WTC11 (cell line): ENCODE data around the gene CNTNAP5. TPM values are rescaled to one million over a fixed set of nuclear protein-coding genes. Genes with fewer than 3 reads are reported as not detected.

Source experiments
- ATAC-seq: fragments of 200-7000 bp; cut with Tn5 transposase; 2 replicates; pipeline ENCODE4 v1.10.0; 2021; ENCODE audit warnings: mild to moderate bottlenecking, moderate library complexity
- CTCF ChIA-PET: fragments of 300-600 bp; sonication (Branson Sonifier 250); formaldehyde crosslinking; loops from one replicate; lab custom pipeline; 2021; ENCODE audit warnings: antibody characterized with exemption; lab: Charles Lee
- POLR2A ChIA-PET: fragments of 350-600 bp; sonication (Branson Sonifier 250); formaldehyde crosslinking; loops from one replicate; lab custom pipeline; 2021; ENCODE audit warnings: antibody characterized with exemption; lab: Charles Lee
- DNase-seq: peaks from one replicate; pipeline ENCODE4 v3.0.0; 2021; ENCODE audit warnings: low spot score
- H3K27ac Mint-ChIP-seq: 2 replicates; pipeline ENCODE4 v1.8.0; 2021; ENCODE audit warnings: mixed read lengths
- H3K27me3 Mint-ChIP-seq: 2 replicates; pipeline ENCODE4 v1.8.0; 2021; ENCODE audit warnings: low read depth, mild to moderate bottlenecking, moderate library complexity, mixed read lengths
- H3K36me3 Mint-ChIP-seq: 2 replicates; pipeline ENCODE4 v1.8.0; 2021; ENCODE audit warnings: mixed read lengths
- H3K4me1 Mint-ChIP-seq: 2 replicates; pipeline ENCODE4 v1.8.0; 2022; ENCODE audit warnings: mixed read lengths
- H3K4me3 Mint-ChIP-seq: 2 replicates; pipeline ENCODE4 v1.8.0; 2021; ENCODE audit warnings: mild to moderate bottlenecking, moderate library complexity, mixed read lengths
- H3K9me3 Mint-ChIP-seq: 2 replicates; pipeline ENCODE4 v1.8.0; 2021; ENCODE audit warnings: mixed read lengths
- CBFB ChIP-seq: sonication (generic); formaldehyde crosslinking; IDR thresholded peaks from 2 replicates; pipeline ENCODE4 v1.8.1; 2022; ENCODE audit warnings: mild to moderate bottlenecking, low read depth, missing genetic modification reagents
- ELF4 ChIP-seq: sonication (generic); formaldehyde crosslinking; IDR thresholded peaks from 2 replicates; pipeline ENCODE4 v1.8.1; 2022; ENCODE audit warnings: low read depth, mild to moderate bottlenecking, moderate library complexity, missing genetic modification reagents
- EMX1 ChIP-seq: fragments of 250-450 bp; sonication (Bioruptor Pico); IDR thresholded peaks from 2 replicates; pipeline ENCODE4 v1.8.0; 2021; ENCODE audit warnings: mild to moderate bottlenecking
- FOXK1 ChIP-seq: sonication (generic); formaldehyde crosslinking; IDR thresholded peaks from 2 replicates; pipeline ENCODE4 v1.8.0; 2022; ENCODE audit warnings: mild to moderate bottlenecking, moderate library complexity, missing genetic modification reagents
- JAZF1 ChIP-seq: fragments of 250-450 bp; sonication (Bioruptor Pico); IDR thresholded peaks from 2 replicates; pipeline ENCODE4 v1.9.0; 2021; ENCODE audit warnings: moderate library complexity, mild to moderate bottlenecking, inconsistent platforms
- RELA ChIP-seq: sonication (generic); formaldehyde crosslinking; IDR thresholded peaks from 2 replicates; pipeline ENCODE4 v1.8.1; 2022; ENCODE audit warnings: missing genetic modification reagents, mild to moderate bottlenecking, borderline replicate concordance
- RORB ChIP-seq: fragments of 250-450 bp; sonication (Bioruptor Pico); IDR thresholded peaks from 2 replicates; pipeline ENCODE4 v1.9.0; 2021; ENCODE audit warnings: mild to moderate bottlenecking
- ZNF138 ChIP-seq: sonication (generic); formaldehyde crosslinking; conservative IDR thresholded peaks from 2 replicates; pipeline ENCODE4 v1.8.1; 2022; ENCODE audit warnings: mild to moderate bottlenecking, moderate library complexity, missing genetic modification reagents
- ZNF416 ChIP-seq: fragments of 250-450 bp; sonication (Bioruptor Pico); IDR thresholded peaks from 2 replicates; pipeline ENCODE4 v1.9.0; 2021; ENCODE audit warnings: mild to moderate bottlenecking, inconsistent platforms
- total RNA-seq: library from RNA; stranded (reverse); gene quantifications from 3 replicates; pipeline ENCODE4 v1.2.3, GENCODE V29; 2021
- TF ChIP-seq, protein P1 (sequence below): sonication (generic); formaldehyde crosslinking; IDR thresholded peaks from 2 replicates; pipeline ENCODE4 v1.8.1; 2022; ENCODE audit warnings: mild to moderate bottlenecking, moderate library complexity, missing genetic modification reagents
- TF ChIP-seq, protein P2 (sequence below): sonication (generic); formaldehyde crosslinking; IDR thresholded peaks from 2 replicates; pipeline ENCODE4 v1.8.1; 2023; ENCODE audit warnings: mild to moderate bottlenecking, moderate library complexity, missing genetic modification reagents
- TF ChIP-seq, protein P3 (sequence below): sonication (generic); formaldehyde crosslinking; conservative IDR thresholded peaks from 2 replicates; pipeline ENCODE4 v1.8.1; 2022; ENCODE audit warnings: mild to moderate bottlenecking, missing genetic modification reagents
- TF ChIP-seq, protein P4 (sequence below): fragments of 250-450 bp; sonication (Bioruptor Pico); IDR thresholded peaks from 2 replicates; pipeline ENCODE4 v1.9.0; 2021; ENCODE audit warnings: mild to moderate bottlenecking
- TF ChIP-seq, protein P5 (sequence below): fragments of 250-450 bp; sonication (Bioruptor Pico); IDR thresholded peaks from 2 replicates; pipeline ENCODE4 v2.1.2; 2022; ENCODE audit warnings: mild to moderate bottlenecking, moderate library complexity
- TF ChIP-seq, protein P6 (sequence below): fragments of 250-450 bp; sonication (Bioruptor Pico); IDR thresholded peaks from 2 replicates; pipeline ENCODE4 v1.9.0; 2021; ENCODE audit warnings: mild to moderate bottlenecking
- TF ChIP-seq, protein P7 (sequence below): sonication (generic); formaldehyde crosslinking; IDR thresholded peaks from 2 replicates; pipeline ENCODE4 v1.8.0; 2022; ENCODE audit warnings: mild to moderate bottlenecking, missing genetic modification reagents
- TF ChIP-seq, protein P8 (sequence below): sonication (generic); formaldehyde crosslinking; IDR thresholded peaks from 2 replicates; pipeline ENCODE4 v1.8.1; 2023; ENCODE audit warnings: mild to moderate bottlenecking, missing genetic modification reagents
- TF ChIP-seq, protein P9 (sequence below): fragments of 250-450 bp; sonication (Bioruptor Pico); IDR thresholded peaks from 2 replicates; pipeline ENCODE4 v1.9.0; 2021; ENCODE audit warnings: mild to moderate bottlenecking, borderline replicate concordance
- TF ChIP-seq, protein P10 (sequence below): sonication (generic); formaldehyde crosslinking; IDR thresholded peaks from 2 replicates; pipeline ENCODE4 v1.8.0; 2022; ENCODE audit warnings: mild to moderate bottlenecking, missing genetic modification reagents

Gene CNTNAP5
- total RNA-seq, 1 experiment from 2014 or later = 0.22 TPM

DNA sequence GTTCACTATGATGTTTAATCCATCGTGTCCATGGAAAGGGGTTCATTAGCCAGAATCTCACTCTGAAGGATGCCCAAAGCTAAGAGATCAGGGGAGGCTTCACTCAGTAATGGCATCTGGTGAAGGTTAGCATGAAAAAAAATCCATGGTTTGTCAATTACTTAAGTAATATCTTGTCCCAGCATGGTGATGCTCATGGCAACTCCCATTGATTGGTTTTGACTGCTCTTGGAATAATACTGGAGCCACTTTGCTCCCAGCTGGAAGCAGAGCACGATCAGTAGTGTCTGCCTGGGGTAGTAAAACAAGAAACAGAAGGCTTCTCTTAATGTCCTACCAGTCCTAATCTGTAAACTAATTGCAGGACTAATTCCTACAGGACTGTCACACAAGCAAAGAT, 799.4 kb downstream of the CNTNAP5 start:
- no peak overlapping the region for H3K4me3 Mint-ChIP-seq
- CTCF ChIA-PET = no interaction called here
- H3K27ac Mint-ChIP-seq = no peak overlapping the region
- DNase-seq (no peak), ATAC-seq (no peak)
- TF ChIP-seq, protein P1, sequence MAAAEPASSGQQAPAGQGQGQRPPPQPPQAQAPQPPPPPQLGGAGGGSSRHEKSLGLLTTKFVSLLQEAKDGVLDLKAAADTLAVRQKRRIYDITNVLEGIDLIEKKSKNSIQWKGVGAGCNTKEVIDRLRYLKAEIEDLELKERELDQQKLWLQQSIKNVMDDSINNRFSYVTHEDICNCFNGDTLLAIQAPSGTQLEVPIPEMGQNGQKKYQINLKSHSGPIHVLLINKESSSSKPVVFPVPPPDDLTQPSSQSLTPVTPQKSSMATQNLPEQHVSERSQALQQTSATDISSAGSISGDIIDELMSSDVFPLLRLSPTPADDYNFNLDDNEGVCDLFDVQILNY (CRISPR knock-in tag) = no peak
- TF ChIP-seq, protein P2, sequence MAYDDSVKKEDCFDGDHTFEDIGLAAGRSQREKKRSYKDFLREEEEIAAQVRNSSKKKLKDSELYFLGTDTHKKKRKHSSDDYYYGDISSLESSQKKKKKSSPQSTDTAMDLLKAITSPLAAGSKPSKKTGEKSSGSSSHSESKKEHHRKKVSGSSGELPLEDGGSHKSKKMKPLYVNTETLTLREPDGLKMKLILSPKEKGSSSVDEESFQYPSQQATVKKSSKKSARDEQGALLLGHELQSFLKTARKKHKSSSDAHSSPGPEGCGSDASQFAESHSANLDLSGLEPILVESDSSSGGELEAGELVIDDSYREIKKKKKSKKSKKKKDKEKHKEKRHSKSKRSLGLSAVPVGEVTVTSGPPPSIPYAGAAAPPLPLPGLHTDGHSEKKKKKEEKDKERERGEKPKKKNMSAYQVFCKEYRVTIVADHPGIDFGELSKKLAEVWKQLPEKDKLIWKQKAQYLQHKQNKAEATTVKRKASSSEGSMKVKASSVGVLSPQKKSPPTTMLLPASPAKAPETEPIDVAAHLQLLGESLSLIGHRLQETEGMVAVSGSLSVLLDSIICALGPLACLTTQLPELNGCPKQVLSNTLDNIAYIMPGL = no peak
- TF ChIP-seq, protein P3, sequence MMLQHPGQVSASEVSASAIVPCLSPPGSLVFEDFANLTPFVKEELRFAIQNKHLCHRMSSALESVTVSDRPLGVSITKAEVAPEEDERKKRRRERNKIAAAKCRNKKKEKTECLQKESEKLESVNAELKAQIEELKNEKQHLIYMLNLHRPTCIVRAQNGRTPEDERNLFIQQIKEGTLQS (CRISPR knock-in tag) = no peak
- TF ChIP-seq, protein P4, sequence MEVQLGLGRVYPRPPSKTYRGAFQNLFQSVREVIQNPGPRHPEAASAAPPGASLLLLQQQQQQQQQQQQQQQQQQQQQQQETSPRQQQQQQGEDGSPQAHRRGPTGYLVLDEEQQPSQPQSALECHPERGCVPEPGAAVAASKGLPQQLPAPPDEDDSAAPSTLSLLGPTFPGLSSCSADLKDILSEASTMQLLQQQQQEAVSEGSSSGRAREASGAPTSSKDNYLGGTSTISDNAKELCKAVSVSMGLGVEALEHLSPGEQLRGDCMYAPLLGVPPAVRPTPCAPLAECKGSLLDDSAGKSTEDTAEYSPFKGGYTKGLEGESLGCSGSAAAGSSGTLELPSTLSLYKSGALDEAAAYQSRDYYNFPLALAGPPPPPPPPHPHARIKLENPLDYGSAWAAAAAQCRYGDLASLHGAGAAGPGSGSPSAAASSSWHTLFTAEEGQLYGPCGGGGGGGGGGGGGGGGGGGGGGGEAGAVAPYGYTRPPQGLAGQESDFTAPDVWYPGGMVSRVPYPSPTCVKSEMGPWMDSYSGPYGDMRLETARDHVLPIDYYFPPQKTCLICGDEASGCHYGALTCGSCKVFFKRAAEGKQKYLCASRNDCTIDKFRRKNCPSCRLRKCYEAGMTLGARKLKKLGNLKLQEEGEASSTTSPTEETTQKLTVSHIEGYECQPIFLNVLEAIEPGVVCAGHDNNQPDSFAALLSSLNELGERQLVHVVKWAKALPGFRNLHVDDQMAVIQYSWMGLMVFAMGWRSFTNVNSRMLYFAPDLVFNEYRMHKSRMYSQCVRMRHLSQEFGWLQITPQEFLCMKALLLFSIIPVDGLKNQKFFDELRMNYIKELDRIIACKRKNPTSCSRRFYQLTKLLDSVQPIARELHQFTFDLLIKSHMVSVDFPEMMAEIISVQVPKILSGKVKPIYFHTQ (CRISPR knock-in tag) = no peak
- no peak for TF ChIP-seq EMX1 (CRISPR knock-in tag)
- TF ChIP-seq, protein P5, sequence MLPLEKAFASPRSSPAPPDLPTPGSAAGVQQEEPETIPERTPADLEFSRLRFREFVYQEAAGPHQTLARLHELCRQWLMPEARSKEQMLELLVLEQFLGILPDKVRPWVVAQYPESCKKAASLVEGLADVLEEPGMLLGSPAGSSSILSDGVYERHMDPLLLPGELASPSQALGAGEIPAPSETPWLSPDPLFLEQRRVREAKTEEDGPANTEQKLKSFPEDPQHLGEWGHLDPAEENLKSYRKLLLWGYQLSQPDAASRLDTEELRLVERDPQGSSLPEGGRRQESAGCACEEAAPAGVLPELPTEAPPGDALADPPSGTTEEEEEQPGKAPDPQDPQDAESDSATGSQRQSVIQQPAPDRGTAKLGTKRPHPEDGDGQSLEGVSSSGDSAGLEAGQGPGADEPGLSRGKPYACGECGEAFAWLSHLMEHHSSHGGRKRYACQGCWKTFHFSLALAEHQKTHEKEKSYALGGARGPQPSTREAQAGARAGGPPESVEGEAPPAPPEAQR (CRISPR knock-in tag) = no peak
- TF ChIP-seq, protein P6, sequence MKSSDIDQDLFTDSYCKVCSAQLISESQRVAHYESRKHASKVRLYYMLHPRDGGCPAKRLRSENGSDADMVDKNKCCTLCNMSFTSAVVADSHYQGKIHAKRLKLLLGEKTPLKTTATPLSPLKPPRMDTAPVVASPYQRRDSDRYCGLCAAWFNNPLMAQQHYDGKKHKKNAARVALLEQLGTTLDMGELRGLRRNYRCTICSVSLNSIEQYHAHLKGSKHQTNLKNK (CRISPR knock-in tag) = no peak
- TF ChIP-seq, protein P7, sequence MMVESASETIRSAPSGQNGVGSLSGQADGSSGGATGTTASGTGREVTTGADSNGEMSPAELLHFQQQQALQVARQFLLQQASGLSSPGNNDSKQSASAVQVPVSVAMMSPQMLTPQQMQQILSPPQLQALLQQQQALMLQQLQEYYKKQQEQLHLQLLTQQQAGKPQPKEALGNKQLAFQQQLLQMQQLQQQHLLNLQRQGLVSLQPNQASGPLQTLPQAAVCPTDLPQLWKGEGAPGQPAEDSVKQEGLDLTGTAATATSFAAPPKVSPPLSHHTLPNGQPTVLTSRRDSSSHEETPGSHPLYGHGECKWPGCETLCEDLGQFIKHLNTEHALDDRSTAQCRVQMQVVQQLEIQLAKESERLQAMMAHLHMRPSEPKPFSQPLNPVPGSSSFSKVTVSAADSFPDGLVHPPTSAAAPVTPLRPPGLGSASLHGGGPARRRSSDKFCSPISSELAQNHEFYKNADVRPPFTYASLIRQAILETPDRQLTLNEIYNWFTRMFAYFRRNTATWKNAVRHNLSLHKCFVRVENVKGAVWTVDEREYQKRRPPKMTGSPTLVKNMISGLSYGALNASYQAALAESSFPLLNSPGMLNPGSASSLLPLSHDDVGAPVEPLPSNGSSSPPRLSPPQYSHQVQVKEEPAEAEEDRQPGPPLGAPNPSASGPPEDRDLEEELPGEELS (CRISPR knock-in tag) = no peak
- TF ChIP-seq, protein P8, sequence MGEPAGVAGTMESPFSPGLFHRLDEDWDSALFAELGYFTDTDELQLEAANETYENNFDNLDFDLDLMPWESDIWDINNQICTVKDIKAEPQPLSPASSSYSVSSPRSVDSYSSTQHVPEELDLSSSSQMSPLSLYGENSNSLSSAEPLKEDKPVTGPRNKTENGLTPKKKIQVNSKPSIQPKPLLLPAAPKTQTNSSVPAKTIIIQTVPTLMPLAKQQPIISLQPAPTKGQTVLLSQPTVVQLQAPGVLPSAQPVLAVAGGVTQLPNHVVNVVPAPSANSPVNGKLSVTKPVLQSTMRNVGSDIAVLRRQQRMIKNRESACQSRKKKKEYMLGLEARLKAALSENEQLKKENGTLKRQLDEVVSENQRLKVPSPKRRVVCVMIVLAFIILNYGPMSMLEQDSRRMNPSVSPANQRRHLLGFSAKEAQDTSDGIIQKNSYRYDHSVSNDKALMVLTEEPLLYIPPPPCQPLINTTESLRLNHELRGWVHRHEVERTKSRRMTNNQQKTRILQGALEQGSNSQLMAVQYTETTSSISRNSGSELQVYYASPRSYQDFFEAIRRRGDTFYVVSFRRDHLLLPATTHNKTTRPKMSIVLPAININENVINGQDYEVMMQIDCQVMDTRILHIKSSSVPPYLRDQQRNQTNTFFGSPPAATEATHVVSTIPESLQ = no peak
- no peak for TF ChIP-seq RORB (CRISPR knock-in tag)
- TF ChIP-seq ZNF416 (CRISPR knock-in tag) = no peak
- TF ChIP-seq, protein P9, sequence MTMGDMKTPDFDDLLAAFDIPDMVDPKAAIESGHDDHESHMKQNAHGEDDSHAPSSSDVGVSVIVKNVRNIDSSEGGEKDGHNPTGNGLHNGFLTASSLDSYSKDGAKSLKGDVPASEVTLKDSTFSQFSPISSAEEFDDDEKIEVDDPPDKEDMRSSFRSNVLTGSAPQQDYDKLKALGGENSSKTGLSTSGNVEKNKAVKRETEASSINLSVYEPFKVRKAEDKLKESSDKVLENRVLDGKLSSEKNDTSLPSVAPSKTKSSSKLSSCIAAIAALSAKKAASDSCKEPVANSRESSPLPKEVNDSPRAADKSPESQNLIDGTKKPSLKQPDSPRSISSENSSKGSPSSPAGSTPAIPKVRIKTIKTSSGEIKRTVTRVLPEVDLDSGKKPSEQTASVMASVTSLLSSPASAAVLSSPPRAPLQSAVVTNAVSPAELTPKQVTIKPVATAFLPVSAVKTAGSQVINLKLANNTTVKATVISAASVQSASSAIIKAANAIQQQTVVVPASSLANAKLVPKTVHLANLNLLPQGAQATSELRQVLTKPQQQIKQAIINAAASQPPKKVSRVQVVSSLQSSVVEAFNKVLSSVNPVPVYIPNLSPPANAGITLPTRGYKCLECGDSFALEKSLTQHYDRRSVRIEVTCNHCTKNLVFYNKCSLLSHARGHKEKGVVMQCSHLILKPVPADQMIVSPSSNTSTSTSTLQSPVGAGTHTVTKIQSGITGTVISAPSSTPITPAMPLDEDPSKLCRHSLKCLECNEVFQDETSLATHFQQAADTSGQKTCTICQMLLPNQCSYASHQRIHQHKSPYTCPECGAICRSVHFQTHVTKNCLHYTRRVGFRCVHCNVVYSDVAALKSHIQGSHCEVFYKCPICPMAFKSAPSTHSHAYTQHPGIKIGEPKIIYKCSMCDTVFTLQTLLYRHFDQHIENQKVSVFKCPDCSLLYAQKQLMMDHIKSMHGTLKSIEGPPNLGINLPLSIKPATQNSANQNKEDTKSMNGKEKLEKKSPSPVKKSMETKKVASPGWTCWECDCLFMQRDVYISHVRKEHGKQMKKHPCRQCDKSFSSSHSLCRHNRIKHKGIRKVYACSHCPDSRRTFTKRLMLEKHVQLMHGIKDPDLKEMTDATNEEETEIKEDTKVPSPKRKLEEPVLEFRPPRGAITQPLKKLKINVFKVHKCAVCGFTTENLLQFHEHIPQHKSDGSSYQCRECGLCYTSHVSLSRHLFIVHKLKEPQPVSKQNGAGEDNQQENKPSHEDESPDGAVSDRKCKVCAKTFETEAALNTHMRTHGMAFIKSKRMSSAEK = no peak
- TF ChIP-seq FOXK1 (CRISPR knock-in tag) = no peak
- TF ChIP-seq, protein P10, sequence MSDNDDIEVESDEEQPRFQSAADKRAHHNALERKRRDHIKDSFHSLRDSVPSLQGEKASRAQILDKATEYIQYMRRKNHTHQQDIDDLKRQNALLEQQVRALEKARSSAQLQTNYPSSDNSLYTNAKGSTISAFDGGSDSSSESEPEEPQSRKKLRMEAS = no peak
- TF ChIP-seq RELA (CRISPR knock-in tag) = no peak
- TF ChIP-seq CBFB = no peak
- no peak for TF ChIP-seq ELF4
- TF ChIP-seq ZNF138 = no peak
- TF ChIP-seq JAZF1 (CRISPR knock-in tag) = no peak
- H3K36me3 Mint-ChIP-seq = peaks cover 18% of the 10 kb centered on the region
- no peaks in the 10 kb centered on the region for H3K4me1 Mint-ChIP-seq
- POLR2A ChIA-PET = no interaction called here
- no peaks in the 10 kb centered on the region; the same call in 1 of the 2 replicates for H3K27me3 Mint-ChIP-seq
- peaks cover 57% of the 10 kb centered on the region for H3K9me3 Mint-ChIP-seq
